TTC549 (cell line): ENCODE results near the gene SLC38A11.

Experiments
- FAIRE-seq: peaks from 2 replicates; lab custom pipeline; 2012; peaks lifted over from hg19 to GRCh38; lab: Jason Lieb, UNC

The SLC38A11 gene

GRCh38 chr2:164969909-164970690, 14.8 kb upstream of the SLC38A11 start:
- FAIRE-seq = no peak

- FAIRE-seq = no peak
These were observed 12.5 kb upstream of the SLC38A11 start for GRCh38 chr2:164967781-164968228.

GRCh38 chr2:164967361-164967760, 12.0 kb upstream of the SLC38A11 start:
- FAIRE-seq = no peak

- FAIRE-seq = no peak
These were observed 9.4 kb upstream of the SLC38A11 start for GRCh38 chr2:164964700-164965099.

GRCh38 chr2:164960159-164960558, 4.8 kb upstream of the SLC38A11 start:
- FAIRE-seq = no peak

- FAIRE-seq = no peak
These were observed 1.1 kb downstream of the SLC38A11 start for GRCh38 chr2:164954186-164954585.

- FAIRE-seq = no peak
These were observed 2.0 kb downstream of the SLC38A11 start for GRCh38 chr2:164953279-164953678.

GRCh38 chr2:164952057-164952702, 3.1 kb downstream of the SLC38A11 start:
- FAIRE-seq = no peak

- no peak for FAIRE-seq
These were observed 6.8 kb downstream of the SLC38A11 start for GRCh38 chr2:164948540-164948939.

GRCh38 chr2:164947281-164947680, 8.0 kb downstream of the SLC38A11 start:
- no peak for FAIRE-seq

- FAIRE-seq = no peak
These were observed 12.0 kb downstream of the SLC38A11 start for GRCh38 chr2:164943289-164943688.

GRCh38 chr2:164937864-164938401, 17.4 kb downstream of the SLC38A11 start:
- FAIRE-seq = no peak

- no peak for FAIRE-seq
These were observed 19.9 kb downstream of the SLC38A11 start for GRCh38 chr2:164935118-164936101.

- no peak for FAIRE-seq
These were observed 20.8 kb downstream of the SLC38A11 start for GRCh38 chr2:164934401-164935117.

GRCh38 chr2:164933671-164934189, 21.6 kb downstream of the SLC38A11 start:
- no peak for FAIRE-seq

GRCh38 chr2:164932377-164932776, 22.9 kb downstream of the SLC38A11 start:
- no peak for FAIRE-seq

- FAIRE-seq = no peak
These were observed 27.1 kb downstream of the SLC38A11 start for GRCh38 chr2:164928101-164928673.

- FAIRE-seq = no peak
These were observed 33.2 kb downstream of the SLC38A11 start for GRCh38 chr2:164922134-164922533.

GRCh38 chr2:164920430-164920829, 34.9 kb downstream of the SLC38A11 start:
- FAIRE-seq = no peak

GRCh38 chr2:164917296-164917903, 37.9 kb downstream of the SLC38A11 start:
- FAIRE-seq = peak; percentile 75
